Panc1 (cell line): ENCODE data around the gene GJA1. TPM values are rescaled to one million over a fixed set of nuclear protein-coding genes. Genes with fewer than 3 reads are reported as not detected.
"Not testable (repeated sequence)": the region's sequence is repeated elsewhere in the genome, so short reads cannot be mapped to it uniquely, and the experiment has no call there.

Experiments used
- ATAC-seq: fragments of 200-7000 bp; cut with Tn5 transposase; 2 replicates; pipeline ENCODE4 v1.9.1; 2020; ENCODE audit warnings: mild to moderate bottlenecking, moderate library complexity
- Bru-seq: library from RNA; stranded (reverse); fragments of 400-500 nt; gene quantifications from one replicate; lab custom pipeline; 2021; lab: Mats Ljungman, UMichigan
- BruChase-seq, 2 experiments: library from RNA; stranded (reverse); fragments of 400-500 nt; gene quantifications; one replicate each; lab custom pipeline; 2021; lab: Mats Ljungman, UMichigan
- BruUV-seq: library from RNA; stranded (reverse); fragments of 400-500 nt; replicated peaks from 2 replicates; lab custom pipeline; 2021; lab: Mats Ljungman, UMichigan
- CTCF ChIA-PET: fragments of 300-600 bp; sonication (Branson Sonifier 250); formaldehyde crosslinking; loops from one replicate; lab custom pipeline; 2022; ENCODE audit warnings: antibody characterized with exemption; lab: Charles Lee
- POLR2A ChIA-PET: fragments of 300-600 bp; sonication (Branson Sonifier 250); formaldehyde crosslinking; loops from one replicate; lab custom pipeline; 2022; ENCODE audit warnings: antibody characterized with exemption; lab: Charles Lee
- DNase-seq: peaks from one replicate; pipeline ENCODE4 v3.0.0-alpha.2; 2010; ENCODE audit warnings: low read depth, low spot score
- H3K27ac ChIP-seq: 2 replicates; pipeline ENCODE4 v1.5.1; 2011; ENCODE audit warnings: mild to moderate bottlenecking, low read length, inconsistent platforms
- H3K27me3 ChIP-seq: fragments of 200-500 bp; sonication (Bioruptor generic); 2 replicates; pipeline ENCODE4 v1.6.0; 2014; ENCODE audit warnings: low read length, inconsistent platforms; ENCODE audit not compliant: control insufficient read depth, insufficient read depth
- H3K36me3 ChIP-seq: fragments of 200-500 bp; sonication (Bioruptor generic); 2 replicates; pipeline ENCODE4 v1.5.1; 2014; ENCODE audit warnings: inconsistent platforms, mild to moderate bottlenecking, low read length, moderate library complexity; ENCODE audit not compliant: control insufficient read depth, insufficient read depth
- H3K4me1 ChIP-seq: 2 replicates; pipeline ENCODE4 v1.5.1; 2011; ENCODE audit warnings: inconsistent platforms, mild to moderate bottlenecking, low read length, moderate library complexity; ENCODE audit not compliant: control insufficient read depth, insufficient read depth
- H3K4me3 ChIP-seq, 2 experiments: 2 replicates each; pipeline ENCODE4 v1.5.1; 2011 to 2012; ENCODE audit warnings: low read depth in 2 of 2, low read length in 2 of 2, mild to moderate bottlenecking in 2 of 2, inconsistent platforms in 1 of 2, moderate library complexity in 1 of 2
- H3K9me3 ChIP-seq: fragments of 200-500 bp; sonication (Bioruptor generic); 2 replicates; pipeline ENCODE4 v1.5.1; 2014; ENCODE audit warnings: low read depth, mild to moderate bottlenecking, inconsistent platforms, low read length, moderate library complexity; ENCODE audit not compliant: control insufficient read depth, insufficient read depth
- CTCF ChIP-seq: fragments of 450-650 bp; IDR thresholded peaks from 2 replicates; pipeline ENCODE4 v1.5.1; 2017; ENCODE audit warnings: mild to moderate bottlenecking
- POLR2AphosphoS5 ChIP-seq: IDR thresholded peaks from 2 replicates; pipeline ENCODE4 v1.6.1; 2012; ENCODE audit warnings: mild to moderate bottlenecking, low read depth, low read length, moderate library complexity
- SIN3A ChIP-seq: IDR thresholded peaks from 2 replicates; pipeline ENCODE4 v1.6.1; 2012; ENCODE audit warnings: low read depth, mild to moderate bottlenecking, low read length, moderate library complexity, borderline replicate concordance; ENCODE audit not compliant: insufficient read depth
- TCF7L2 ChIP-seq: IDR thresholded peaks from 2 replicates; pipeline ENCODE4 v1.6.1; 2011; ENCODE audit warnings: mild to moderate bottlenecking, low read depth, low read length, inconsistent platforms
- in situ Hi-C: cut with HindIII; loops from 2 replicates; pipeline ENCODE4 v1.10.0; 2016; ENCODE audit warnings: low sequenced_read_pairs, low pct_unique_long_range_greater_than_20kb
- intact Hi-C: fragments of 100-400 bp; cut with micrococcal nuclease; formaldehyde crosslinking; loops from one replicate; pipeline ENCODE4 v1.10.0; 2022; ENCODE audit not compliant: unreplicated experiment
- long read RNA-seq: library from polyadenylated mRNA; unstranded; transcript quantifications from one replicate; pipeline ENCODE4 v2.0.0, GENCODE V29; 2021; ENCODE audit not compliant: unreplicated experiment
- polyA plus RNA-seq: library from polyadenylated mRNA; unstranded; fragments of >200 nt; gene quantifications from one replicate; pipeline ENCODE4 v1.2.1, GENCODE V29; 2012; ENCODE audit warnings: missing spikeins; ENCODE audit not compliant: insufficient read length
- total RNA-seq: library from RNA; stranded (reverse); gene quantifications from one replicate; pipeline ENCODE4 v1.2.1, GENCODE V29; 2021; ENCODE audit not compliant: unreplicated experiment
- TF ChIP-seq, protein P1 (sequence below), 2 experiments: IDR thresholded peaks; 2 replicates each; pipeline ENCODE4 v1.6.1; 2011 to 2012; ENCODE audit warnings: low read depth in 2 of 2, control low read depth in 1 of 2, low read length in 1 of 2, mild to moderate bottlenecking in 1 of 2, moderate library complexity in 1 of 2; ENCODE audit not compliant: insufficient read depth in 1 of 2

Gene GJA1
- total RNA-seq (3.8 TPM), Bru-seq, nascent RNA (percentile 43 among the genes with signal in this experiment), BruChase-seq, experiment 1, labeled RNA remaining after a 2-hour chase (percentile 48 among the genes with signal in this experiment), BruChase-seq, experiment 2, labeled RNA remaining after a 6-hour chase (percentile 64 among the genes with signal in this experiment)
- 1.8 TPM for polyA plus RNA-seq
- long read RNA-seq = 0 reads

GRCh38 chr6:121435444-121436069 is at the start of gene GJA1:
Gene GJA1, plus strand, starts transcription at chr6:121435646. Its CDS starts 11,202 bp downstream, at chr6:121446848.
- POLR2A ChIA-PET = no interaction called here
- DNase-seq = peak; percentile 74

DNA sequence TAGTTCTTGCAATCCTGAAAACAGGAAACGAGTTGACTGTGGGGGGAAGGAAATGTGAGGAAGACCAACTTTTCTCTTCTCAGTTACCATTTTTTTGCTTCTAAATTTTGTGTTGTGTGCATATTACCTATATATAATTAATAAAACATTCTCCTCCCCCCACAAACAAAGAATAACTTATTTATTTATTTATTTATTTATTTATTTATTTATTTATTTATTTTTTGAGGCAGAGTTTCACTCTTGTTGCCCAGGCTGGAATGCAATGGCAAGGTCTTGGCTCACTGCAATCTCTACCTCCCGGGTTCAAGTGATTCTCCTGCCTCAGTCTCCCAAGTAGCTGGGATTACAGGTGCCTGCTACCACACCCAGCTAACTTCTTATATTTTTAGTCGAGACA is 48.9 kb upstream of the GJA1 start:
- POLR2A ChIA-PET, in situ Hi-C loops, H3K4me1 ChIP-seq, H3K27me3 ChIP-seq, H3K36me3 ChIP-seq, intact Hi-C loops, H3K9me3 ChIP-seq, H3K27ac ChIP-seq, ATAC-seq, H3K4me3 ChIP-seq, BruUV-seq, DNase-seq, CTCF ChIA-PET: not testable (repeated sequence)

More at GRCh38 chr6:121435444-121436069, at the start of gene GJA1:
- in situ Hi-C loops = no loop called here
- no peaks in the 10 kb centered on the region for H3K9me3 ChIP-seq
- CTCF ChIA-PET = no interaction called here
- H3K27me3 ChIP-seq = peaks cover 36% of the 10 kb centered on the region
- H3K27ac ChIP-seq = no peak within 1 kb of the TSS
- intact Hi-C loops = loop anchor here (10.0 kb wide), 3 partner anchors 409 to 1099 kb away; no protein-coding TSS in a partner anchor
- H3K36me3 ChIP-seq = no peaks in the 10 kb centered on the region
- no peak for ATAC-seq
- peaks cover 5% of the 10 kb centered on the region; the same call in 1 of the 2 replicates for H3K4me1 ChIP-seq
- peak within 1 kb of the TSS; percentile 45 to 64 for H3K4me3 ChIP-seq
- BruUV-seq = no TSS peak
- TF ChIP-seq POLR2AphosphoS5 = no peak

DNA sequence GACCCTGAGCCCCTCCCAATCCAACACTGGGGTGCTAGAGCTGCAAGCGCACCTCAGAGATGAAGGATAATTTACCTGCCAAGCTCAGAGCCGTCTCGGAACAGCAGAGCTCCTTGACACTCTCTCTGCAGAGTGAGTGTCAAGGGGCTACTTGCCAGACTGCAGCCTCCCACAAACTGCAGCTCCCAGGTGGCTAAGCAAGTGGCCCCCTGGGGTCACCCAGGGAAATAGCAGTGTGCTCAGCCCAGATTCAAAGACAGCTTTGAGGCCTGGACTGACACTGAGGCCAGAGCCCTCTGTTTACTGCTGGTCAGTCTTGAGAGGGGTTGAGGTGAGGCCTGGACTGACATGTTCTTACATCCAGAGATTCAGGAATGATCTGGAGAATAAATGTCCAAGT is 46.0 kb upstream of the GJA1 start:
- POLR2A ChIA-PET = no interaction called here
- DNase-seq (no peak), ATAC-seq (no peak)
- H3K27ac ChIP-seq = no peak overlapping the region
- no peaks in the 10 kb centered on the region for H3K36me3 ChIP-seq
- no TSS peak for BruUV-seq
- no peaks in the 10 kb centered on the region; the same call in 1 of the 2 replicates for H3K27me3 ChIP-seq
- CTCF ChIA-PET = no interaction called here
- TF ChIP-seq CTCF (no peak), POLR2AphosphoS5 (no peak), TCF7L2 (no peak), SIN3A (no peak)
- TF ChIP-seq, protein P1, sequence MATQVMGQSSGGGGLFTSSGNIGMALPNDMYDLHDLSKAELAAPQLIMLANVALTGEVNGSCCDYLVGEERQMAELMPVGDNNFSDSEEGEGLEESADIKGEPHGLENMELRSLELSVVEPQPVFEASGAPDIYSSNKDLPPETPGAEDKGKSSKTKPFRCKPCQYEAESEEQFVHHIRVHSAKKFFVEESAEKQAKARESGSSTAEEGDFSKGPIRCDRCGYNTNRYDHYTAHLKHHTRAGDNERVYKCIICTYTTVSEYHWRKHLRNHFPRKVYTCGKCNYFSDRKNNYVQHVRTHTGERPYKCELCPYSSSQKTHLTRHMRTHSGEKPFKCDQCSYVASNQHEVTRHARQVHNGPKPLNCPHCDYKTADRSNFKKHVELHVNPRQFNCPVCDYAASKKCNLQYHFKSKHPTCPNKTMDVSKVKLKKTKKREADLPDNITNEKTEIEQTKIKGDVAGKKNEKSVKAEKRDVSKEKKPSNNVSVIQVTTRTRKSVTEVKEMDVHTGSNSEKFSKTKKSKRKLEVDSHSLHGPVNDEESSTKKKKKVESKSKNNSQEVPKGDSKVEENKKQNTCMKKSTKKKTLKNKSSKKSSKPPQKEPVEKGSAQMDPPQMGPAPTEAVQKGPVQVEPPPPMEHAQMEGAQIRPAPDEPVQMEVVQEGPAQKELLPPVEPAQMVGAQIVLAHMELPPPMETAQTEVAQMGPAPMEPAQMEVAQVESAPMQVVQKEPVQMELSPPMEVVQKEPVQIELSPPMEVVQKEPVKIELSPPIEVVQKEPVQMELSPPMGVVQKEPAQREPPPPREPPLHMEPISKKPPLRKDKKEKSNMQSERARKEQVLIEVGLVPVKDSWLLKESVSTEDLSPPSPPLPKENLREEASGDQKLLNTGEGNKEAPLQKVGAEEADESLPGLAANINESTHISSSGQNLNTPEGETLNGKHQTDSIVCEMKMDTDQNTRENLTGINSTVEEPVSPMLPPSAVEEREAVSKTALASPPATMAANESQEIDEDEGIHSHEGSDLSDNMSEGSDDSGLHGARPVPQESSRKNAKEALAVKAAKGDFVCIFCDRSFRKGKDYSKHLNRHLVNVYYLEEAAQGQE (IDR thresholded peaks at IDR 0.05; ENCODE audit: insufficient read depth in 1 of 2, low read depth in 2 of 2, low read length in 1 of 2) = no peak
- in situ Hi-C loops (no loop called here), intact Hi-C loops (no loop called here)
- no peak overlapping the region for H3K4me3 ChIP-seq
- H3K9me3 ChIP-seq = no peaks in the 10 kb centered on the region
- no peaks in the 10 kb centered on the region for H3K4me1 ChIP-seq
